Panc1 (cell line): ENCODE results near the gene PLPPR2. TPM values are rescaled to one million over a fixed set of nuclear protein-coding genes. Genes with fewer than 3 reads are reported as not detected.

ENCODE experiments used
- ATAC-seq: fragments of 200-7000 bp; cut with Tn5 transposase; 2 replicates; pipeline ENCODE4 v1.9.1; 2020; ENCODE audit warnings: mild to moderate bottlenecking, moderate library complexity
- BruUV-seq: library from RNA; stranded (reverse); fragments of 400-500 nt; replicated peaks from 2 replicates; lab custom pipeline; 2021; lab: Mats Ljungman, UMichigan
- CTCF ChIA-PET: fragments of 300-600 bp; sonication (Branson Sonifier 250); formaldehyde crosslinking; loops from one replicate; lab custom pipeline; 2022; ENCODE audit warnings: antibody characterized with exemption; lab: Charles Lee
- POLR2A ChIA-PET: fragments of 300-600 bp; sonication (Branson Sonifier 250); formaldehyde crosslinking; loops from one replicate; lab custom pipeline; 2022; ENCODE audit warnings: antibody characterized with exemption; lab: Charles Lee
- DNase-seq: peaks from one replicate; pipeline ENCODE4 v3.0.0-alpha.2; 2010; ENCODE audit warnings: low read depth, low spot score
- H3K27ac ChIP-seq: 2 replicates; pipeline ENCODE4 v1.5.1; 2011; ENCODE audit warnings: mild to moderate bottlenecking, low read length, inconsistent platforms
- H3K27me3 ChIP-seq: fragments of 200-500 bp; sonication (Bioruptor generic); 2 replicates; pipeline ENCODE4 v1.6.0; 2014; ENCODE audit warnings: low read length, inconsistent platforms; ENCODE audit not compliant: control insufficient read depth, insufficient read depth
- H3K36me3 ChIP-seq: fragments of 200-500 bp; sonication (Bioruptor generic); 2 replicates; pipeline ENCODE4 v1.5.1; 2014; ENCODE audit warnings: inconsistent platforms, mild to moderate bottlenecking, low read length, moderate library complexity; ENCODE audit not compliant: control insufficient read depth, insufficient read depth
- H3K4me1 ChIP-seq: 2 replicates; pipeline ENCODE4 v1.5.1; 2011; ENCODE audit warnings: inconsistent platforms, mild to moderate bottlenecking, low read length, moderate library complexity; ENCODE audit not compliant: control insufficient read depth, insufficient read depth
- H3K4me3 ChIP-seq, 2 experiments: 2 replicates each; pipeline ENCODE4 v1.5.1; 2011 to 2012; ENCODE audit warnings: low read depth in 2 of 2, low read length in 2 of 2, mild to moderate bottlenecking in 2 of 2, inconsistent platforms in 1 of 2, moderate library complexity in 1 of 2
- H3K9me3 ChIP-seq: fragments of 200-500 bp; sonication (Bioruptor generic); 2 replicates; pipeline ENCODE4 v1.5.1; 2014; ENCODE audit warnings: low read depth, mild to moderate bottlenecking, inconsistent platforms, low read length, moderate library complexity; ENCODE audit not compliant: control insufficient read depth, insufficient read depth
- POLR2AphosphoS5 ChIP-seq: IDR thresholded peaks from 2 replicates; pipeline ENCODE4 v1.6.1; 2012; ENCODE audit warnings: mild to moderate bottlenecking, low read depth, low read length, moderate library complexity
- SIN3A ChIP-seq: IDR thresholded peaks from 2 replicates; pipeline ENCODE4 v1.6.1; 2012; ENCODE audit warnings: low read depth, mild to moderate bottlenecking, low read length, moderate library complexity, borderline replicate concordance; ENCODE audit not compliant: insufficient read depth
- TCF7L2 ChIP-seq: IDR thresholded peaks from 2 replicates; pipeline ENCODE4 v1.6.1; 2011; ENCODE audit warnings: mild to moderate bottlenecking, low read depth, low read length, inconsistent platforms
- in situ Hi-C: cut with HindIII; loops from 2 replicates; pipeline ENCODE4 v1.10.0; 2016; ENCODE audit warnings: low sequenced_read_pairs, low pct_unique_long_range_greater_than_20kb
- intact Hi-C: fragments of 100-400 bp; cut with micrococcal nuclease; formaldehyde crosslinking; loops from one replicate; pipeline ENCODE4 v1.10.0; 2022; ENCODE audit not compliant: unreplicated experiment
- total RNA-seq: library from RNA; stranded (reverse); gene quantifications from one replicate; pipeline ENCODE4 v1.2.1, GENCODE V29; 2021; ENCODE audit not compliant: unreplicated experiment
- TF ChIP-seq, protein P1 (sequence below): fragments of 450-650 bp; IDR thresholded peaks from 2 replicates; pipeline ENCODE4 v1.5.1; 2017; ENCODE audit warnings: mild to moderate bottlenecking

The PLPPR2 gene
- total RNA-seq, 1 experiment from 2014 or later: 43.3 TPM

DNA sequence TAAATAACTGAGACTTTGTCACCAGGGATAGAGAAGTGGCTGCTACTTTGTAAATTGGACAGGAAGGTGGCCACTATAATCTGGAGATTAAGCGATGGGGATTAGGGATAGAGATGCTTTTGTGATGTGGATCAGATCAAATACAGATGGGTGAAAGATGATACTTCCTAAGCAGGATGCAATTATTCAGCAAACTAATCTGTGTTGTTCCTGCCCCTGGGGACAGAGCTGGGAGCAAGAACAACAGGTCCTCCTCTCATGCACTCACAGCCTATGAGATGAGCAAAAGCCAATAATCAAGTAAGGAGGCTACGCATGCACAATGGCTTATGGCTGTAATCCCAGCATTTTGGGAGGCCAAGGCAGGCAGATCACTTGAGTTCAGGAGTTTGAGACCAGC is 59.3 kb downstream of the PLPPR2 start:
- no peak overlapping the region for H3K4me3 ChIP-seq
- BruUV-seq: no TSS peak
- CTCF ChIA-PET: no interaction called here

More for the DNA sequence above, 59.3 kb downstream of the PLPPR2 start:
- TF ChIP-seq, protein P1, sequence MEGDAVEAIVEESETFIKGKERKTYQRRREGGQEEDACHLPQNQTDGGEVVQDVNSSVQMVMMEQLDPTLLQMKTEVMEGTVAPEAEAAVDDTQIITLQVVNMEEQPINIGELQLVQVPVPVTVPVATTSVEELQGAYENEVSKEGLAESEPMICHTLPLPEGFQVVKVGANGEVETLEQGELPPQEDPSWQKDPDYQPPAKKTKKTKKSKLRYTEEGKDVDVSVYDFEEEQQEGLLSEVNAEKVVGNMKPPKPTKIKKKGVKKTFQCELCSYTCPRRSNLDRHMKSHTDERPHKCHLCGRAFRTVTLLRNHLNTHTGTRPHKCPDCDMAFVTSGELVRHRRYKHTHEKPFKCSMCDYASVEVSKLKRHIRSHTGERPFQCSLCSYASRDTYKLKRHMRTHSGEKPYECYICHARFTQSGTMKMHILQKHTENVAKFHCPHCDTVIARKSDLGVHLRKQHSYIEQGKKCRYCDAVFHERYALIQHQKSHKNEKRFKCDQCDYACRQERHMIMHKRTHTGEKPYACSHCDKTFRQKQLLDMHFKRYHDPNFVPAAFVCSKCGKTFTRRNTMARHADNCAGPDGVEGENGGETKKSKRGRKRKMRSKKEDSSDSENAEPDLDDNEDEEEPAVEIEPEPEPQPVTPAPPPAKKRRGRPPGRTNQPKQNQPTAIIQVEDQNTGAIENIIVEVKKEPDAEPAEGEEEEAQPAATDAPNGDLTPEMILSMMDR: no peak
- no peak for TF ChIP-seq TCF7L2
- TF ChIP-seq POLR2AphosphoS5: no peak
- TF ChIP-seq SIN3A: no peak
- H3K36me3 ChIP-seq: peaks cover 5% of the 10 kb centered on the region; the same call in 1 of the 2 replicates
- POLR2A ChIA-PET: interaction anchor here (0.6 kb wide), 1 partner anchor 119 kb away, joined by 6 read pairs; the partner anchor contains the start of gene TSPAN16
- H3K27ac ChIP-seq: no peak overlapping the region
- H3K27me3 ChIP-seq: no peaks in the 10 kb centered on the region
- DNase-seq (no peak), ATAC-seq (no peak)
- intact Hi-C loops: no loop called here
- in situ Hi-C loops: no loop called here
- no peaks in the 10 kb centered on the region for H3K4me1 ChIP-seq
- H3K9me3 ChIP-seq: no peaks in the 10 kb centered on the region

Other genes starting within 250 kb of the PLPPR2 start
- gene SPC24, start 199.7 kb upstream of the PLPPR2 start, total RNA-seq: 50.6 TPM
- 121 TPM for gene KANK2, start 157.9 kb upstream of the PLPPR2 start, total RNA-seq
- gene ANGPTL8, start 115.8 kb upstream of the PLPPR2 start, total RNA-seq: not detected
- gene DOCK6, start 92.9 kb upstream of the PLPPR2 start, total RNA-seq: 19.4 TPM
- gene TSPAN16, start 59.3 kb upstream of the PLPPR2 start, total RNA-seq: not detected
- gene RAB3D, start 15.8 kb upstream of the PLPPR2 start, total RNA-seq: 46.6 TPM
- gene TMEM205, start 9.2 kb upstream of the PLPPR2 start, total RNA-seq: 133 TPM
- 46.6 TPM for gene CCDC159, start 8.9 kb upstream of the PLPPR2 start, total RNA-seq
- gene SWSAP1, start 19.2 kb downstream of the PLPPR2 start, total RNA-seq: 3.1 TPM
- 16.4 TPM for gene EPOR, start 28.9 kb downstream of the PLPPR2 start, total RNA-seq
- gene RGL3, start 63.9 kb downstream of the PLPPR2 start, total RNA-seq: 22.6 TPM
- 1.9 TPM for gene ODAD3, start 79.7 kb downstream of the PLPPR2 start, total RNA-seq
- 399 TPM for gene PRKCSH, start 80.2 kb downstream of the PLPPR2 start, total RNA-seq
- gene ELAVL3, start 125.6 kb downstream of the PLPPR2 start, total RNA-seq: not detected
- gene ZNF653, start 150.4 kb downstream of the PLPPR2 start, total RNA-seq: 10.4 TPM
- gene ECSIT, start 173.7 kb downstream of the PLPPR2 start, total RNA-seq: 39.4 TPM
- 0.98 TPM for gene CNN1, start 183.4 kb downstream of the PLPPR2 start, total RNA-seq
- gene ELOF1, start 203.8 kb downstream of the PLPPR2 start, total RNA-seq: 62.2 TPM
- gene ACP5, start 222.2 kb downstream of the PLPPR2 start, total RNA-seq: 0.85 TPM
- gene ZNF627, start 242.1 kb downstream of the PLPPR2 start, total RNA-seq: 10.7 TPM